IPS-20b (cell line): Measurements from ENCODE around the gene NSUN5.
"Not testable (repeated sequence)": the region's sequence is repeated elsewhere in the genome, so short reads cannot be mapped to it uniquely, and the experiment has no call there.

ENCODE experiments used
- H3K27ac ChIP-seq: one replicate; pipeline ENCODE4 v1.5.1; 2013; ENCODE audit warnings: low read length
- H3K27me3 ChIP-seq: 2 replicates; pipeline ENCODE4 v1.6.1; 2013; ENCODE audit warnings: mild to moderate bottlenecking, low read length, inconsistent platforms; ENCODE audit not compliant: insufficient read depth
- H3K36me3 ChIP-seq: 2 replicates; pipeline ENCODE4 v1.6.1; 2013; ENCODE audit warnings: low read depth, mild to moderate bottlenecking, inconsistent platforms, low read length, moderate library complexity; ENCODE audit not compliant: insufficient read depth
- H3K4me1 ChIP-seq: 2 replicates; pipeline ENCODE4 v1.6.1; 2013; ENCODE audit warnings: mild to moderate bottlenecking, control low read depth, inconsistent platforms, low read length, moderate library complexity; ENCODE audit not compliant: insufficient read depth
- H3K4me3 ChIP-seq: 2 replicates; pipeline ENCODE4 v1.5.1; 2013; ENCODE audit warnings: mild to moderate bottlenecking, low read length, inconsistent platforms
- H3K9ac ChIP-seq: 2 replicates; pipeline ENCODE4 v1.6.1; 2013; ENCODE audit warnings: low read depth, mild to moderate bottlenecking, inconsistent platforms, low read length, moderate library complexity
- H3K9me3 ChIP-seq: 2 replicates; pipeline ENCODE4 v1.6.1; 2013; ENCODE audit warnings: mild to moderate bottlenecking, low read depth, low read length, inconsistent platforms; ENCODE audit not compliant: insufficient read depth

The NSUN5 gene

DNA sequence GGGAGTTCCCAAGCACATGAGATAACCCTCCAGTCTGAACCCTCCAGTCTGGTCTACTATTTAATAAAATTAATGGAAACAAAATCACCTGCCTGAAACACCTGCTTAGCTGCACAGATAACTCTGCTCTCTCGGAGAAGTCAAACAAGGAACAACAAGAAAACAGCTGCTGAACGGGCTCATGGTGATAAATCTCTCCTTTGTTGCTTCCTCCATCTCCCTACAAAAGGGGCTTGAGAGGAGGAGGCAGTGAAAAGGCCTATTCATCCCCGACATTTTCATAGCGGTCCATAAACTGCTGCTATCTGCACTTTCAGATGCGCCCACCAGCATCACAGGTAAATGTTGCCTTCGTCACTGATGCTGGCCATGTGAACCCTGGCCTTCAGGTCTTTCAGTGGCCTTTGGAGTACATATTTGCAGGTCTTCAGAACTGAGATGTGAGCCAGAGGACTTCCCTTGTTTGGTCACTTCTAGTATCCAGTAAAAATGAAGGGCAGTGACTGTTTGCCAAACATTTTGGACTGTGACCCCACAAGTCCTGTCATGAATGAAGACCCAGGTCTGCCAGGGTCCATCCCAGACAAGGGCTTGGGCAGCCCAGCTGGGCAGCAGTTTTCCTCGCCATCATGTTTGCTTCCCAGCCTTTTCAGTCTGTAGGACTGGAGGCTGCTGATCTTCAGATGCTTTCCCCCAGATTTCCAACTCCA, 35.2 kb upstream of the NSUN5 start:
- Histone ChIP-seq H3K4me1 (peaks cover 12% of the 10 kb centered on the region; the same call in 1 of the 2 replicates), H3K36me3 (no peaks in the 10 kb centered on the region), H3K4me3 (no peak overlapping the region), H3K27me3 (no peaks in the 10 kb centered on the region), H3K9ac (no peak overlapping the region), H3K9me3 (no peaks in the 10 kb centered on the region), H3K27ac (no peak overlapping the region)

DNA sequence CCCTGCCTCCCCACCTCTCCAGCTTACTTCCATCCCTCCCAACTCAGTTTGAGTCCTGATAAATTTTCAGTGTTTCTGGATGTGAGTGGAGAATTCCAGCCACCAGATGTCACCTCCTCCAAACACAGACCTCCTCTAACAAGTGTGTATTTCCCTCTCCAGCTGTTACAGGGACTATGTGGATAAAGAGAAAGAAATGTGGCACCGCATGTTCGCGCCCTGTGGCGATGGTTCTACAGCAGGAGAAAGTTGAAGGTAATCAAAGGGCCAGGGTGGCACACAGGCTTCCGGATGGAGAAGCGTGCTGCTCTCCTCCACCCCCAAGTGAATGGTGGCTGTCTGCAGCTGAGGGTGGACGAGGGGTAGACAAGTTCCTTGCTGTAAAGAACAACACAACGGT, 34.0 kb upstream of the NSUN5 start:
- Histone ChIP-seq H3K4me1 (peaks cover 12% of the 10 kb centered on the region; the same call in 1 of the 2 replicates), H3K9me3 (no peaks in the 10 kb centered on the region), H3K36me3 (no peaks in the 10 kb centered on the region), H3K4me3 (no peak overlapping the region), H3K9ac (no peak overlapping the region), H3K27ac (no peak overlapping the region), H3K27me3 (no peaks in the 10 kb centered on the region)

DNA sequence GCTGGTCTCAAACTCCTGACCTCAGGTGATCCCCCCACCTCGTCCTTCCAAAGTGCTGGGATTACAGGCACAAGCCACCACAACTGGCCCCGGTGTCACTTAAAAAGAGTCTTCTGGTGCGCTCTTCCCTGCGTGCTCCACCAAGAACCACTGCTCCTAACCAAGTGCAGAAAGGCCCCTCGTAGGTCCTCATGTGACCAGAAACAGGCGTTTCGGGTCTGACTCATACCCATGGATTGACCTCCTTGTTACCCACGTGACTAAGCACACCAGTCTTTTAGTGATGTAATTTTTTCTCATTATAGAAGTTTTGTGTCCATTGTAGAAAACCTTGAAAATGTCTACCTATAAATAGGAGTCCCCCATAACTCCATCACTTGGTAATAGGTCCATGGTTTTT, 33.3 kb upstream of the NSUN5 start:
- H3K36me3 ChIP-seq, result no peaks in the 10 kb centered on the region
- H3K4me3 ChIP-seq, result no peak overlapping the region
- H3K9ac ChIP-seq, result no peak overlapping the region
- no peaks in the 10 kb centered on the region for H3K27me3 ChIP-seq
- peaks cover 12% of the 10 kb centered on the region; the same call in 1 of the 2 replicates for H3K4me1 ChIP-seq
- H3K27ac ChIP-seq, result no peak overlapping the region
- no peaks in the 10 kb centered on the region for H3K9me3 ChIP-seq

DNA sequence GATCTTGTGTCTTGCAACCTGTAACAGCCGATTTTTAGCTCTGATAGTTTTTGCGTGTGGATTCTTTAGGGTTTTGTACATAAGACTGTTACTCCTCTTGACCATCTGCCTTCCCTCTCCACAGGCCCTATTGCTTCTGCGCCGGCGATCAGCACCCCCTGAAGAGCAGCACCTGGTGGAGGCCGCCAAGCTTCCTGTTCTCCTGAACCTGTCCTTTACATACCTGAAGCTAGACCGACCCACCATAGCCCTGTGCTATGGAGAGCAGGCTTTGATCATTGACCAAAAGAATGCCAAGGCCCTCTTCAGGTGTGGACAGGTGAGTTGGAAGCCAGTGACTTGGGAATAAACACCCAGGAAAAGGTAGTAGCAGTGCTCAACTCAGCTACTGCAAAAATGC, 31.9 kb upstream of the NSUN5 start:
- Histone ChIP-seq H3K4me3 (no peak overlapping the region), H3K27ac (no peak overlapping the region), H3K9me3 (no peaks in the 10 kb centered on the region), H3K27me3 (no peaks in the 10 kb centered on the region), H3K36me3 (no peaks in the 10 kb centered on the region), H3K9ac (no peak overlapping the region), H3K4me1 (peaks cover 9% of the 10 kb centered on the region; the same call in 1 of the 2 replicates)

DNA sequence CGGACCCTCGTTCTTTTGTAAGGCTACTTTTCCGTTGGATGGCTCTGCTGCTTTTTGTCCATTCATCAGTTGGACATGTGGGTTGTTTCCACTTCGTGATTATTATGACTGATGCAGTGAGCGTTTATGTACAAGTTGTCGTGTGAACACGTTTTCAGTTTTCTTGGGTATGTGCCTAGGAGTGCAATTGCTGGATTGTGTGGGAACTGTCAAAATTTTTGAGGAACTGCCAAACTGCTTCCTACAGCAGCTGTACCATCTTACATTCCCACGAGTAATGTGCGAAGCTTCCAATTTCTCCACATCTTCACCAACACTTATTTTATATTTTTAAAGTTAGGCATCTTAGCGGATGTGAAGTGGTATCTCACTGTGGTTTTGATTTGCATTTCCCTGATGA, 29.7 kb upstream of the NSUN5 start:
- Histone ChIP-seq H3K9me3 (no peaks in the 10 kb centered on the region), H3K4me1 (peaks cover 8% of the 10 kb centered on the region; the same call in 1 of the 2 replicates), H3K4me3 (no peak overlapping the region), H3K9ac (no peak overlapping the region), H3K27ac (no peak overlapping the region), H3K27me3 (no peaks in the 10 kb centered on the region), H3K36me3 (no peaks in the 10 kb centered on the region)

DNA sequence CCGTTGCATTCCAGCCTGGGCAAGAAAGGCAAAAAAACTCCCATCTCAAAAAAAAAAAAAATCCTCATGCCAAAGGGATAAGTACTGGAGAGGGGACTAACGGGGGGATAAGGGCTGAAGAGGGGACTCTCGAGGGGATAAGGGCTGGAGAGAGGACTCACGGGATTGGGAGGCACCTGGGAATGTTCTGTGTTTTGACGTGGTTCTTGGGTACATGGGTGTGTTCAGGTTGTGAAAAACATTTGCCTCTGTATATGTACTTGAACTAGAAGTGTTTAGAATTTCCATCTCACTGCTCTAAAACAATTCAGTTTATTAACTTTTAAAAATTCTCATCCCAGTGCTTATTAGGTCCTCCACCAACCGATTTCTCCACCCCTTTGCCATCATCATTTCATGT, 23.8 kb upstream of the NSUN5 start:
- H3K9me3 ChIP-seq, result no peaks in the 10 kb centered on the region
- H3K36me3 ChIP-seq, result no peaks in the 10 kb centered on the region
- no peak overlapping the region for H3K27ac ChIP-seq
- no peaks in the 10 kb centered on the region for H3K27me3 ChIP-seq
- H3K9ac ChIP-seq, result no peak overlapping the region
- H3K4me1 ChIP-seq, result peaks cover 9% of the 10 kb centered on the region
- no peak overlapping the region for H3K4me3 ChIP-seq

DNA sequence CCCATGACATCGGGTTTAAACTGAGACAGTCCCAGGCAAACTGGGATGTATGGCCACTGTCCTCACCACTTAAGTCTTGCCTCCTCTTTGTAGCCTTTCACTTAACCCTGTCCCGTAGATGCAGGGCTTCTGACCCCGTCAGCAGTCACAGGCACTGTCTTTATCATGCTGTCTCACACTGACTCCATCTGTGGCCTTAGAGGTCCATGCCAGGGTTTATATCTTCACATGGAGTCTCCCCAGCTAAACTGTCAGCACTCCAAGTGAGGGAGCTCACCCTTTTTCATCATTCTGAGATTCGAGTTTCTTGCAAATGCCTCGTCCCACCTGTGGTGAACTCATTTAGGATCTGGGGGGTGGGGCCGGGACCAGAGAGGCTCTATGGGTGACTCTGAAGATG, 22.1 kb upstream of the NSUN5 start:
- no peaks in the 10 kb centered on the region for H3K36me3 ChIP-seq
- H3K9ac ChIP-seq, result no peak overlapping the region
- H3K4me1 ChIP-seq, result peaks cover 9% of the 10 kb centered on the region
- H3K9me3 ChIP-seq, result no peaks in the 10 kb centered on the region
- no peak overlapping the region for H3K27ac ChIP-seq
- H3K27me3 ChIP-seq, result no peaks in the 10 kb centered on the region
- no peak overlapping the region for H3K4me3 ChIP-seq

DNA sequence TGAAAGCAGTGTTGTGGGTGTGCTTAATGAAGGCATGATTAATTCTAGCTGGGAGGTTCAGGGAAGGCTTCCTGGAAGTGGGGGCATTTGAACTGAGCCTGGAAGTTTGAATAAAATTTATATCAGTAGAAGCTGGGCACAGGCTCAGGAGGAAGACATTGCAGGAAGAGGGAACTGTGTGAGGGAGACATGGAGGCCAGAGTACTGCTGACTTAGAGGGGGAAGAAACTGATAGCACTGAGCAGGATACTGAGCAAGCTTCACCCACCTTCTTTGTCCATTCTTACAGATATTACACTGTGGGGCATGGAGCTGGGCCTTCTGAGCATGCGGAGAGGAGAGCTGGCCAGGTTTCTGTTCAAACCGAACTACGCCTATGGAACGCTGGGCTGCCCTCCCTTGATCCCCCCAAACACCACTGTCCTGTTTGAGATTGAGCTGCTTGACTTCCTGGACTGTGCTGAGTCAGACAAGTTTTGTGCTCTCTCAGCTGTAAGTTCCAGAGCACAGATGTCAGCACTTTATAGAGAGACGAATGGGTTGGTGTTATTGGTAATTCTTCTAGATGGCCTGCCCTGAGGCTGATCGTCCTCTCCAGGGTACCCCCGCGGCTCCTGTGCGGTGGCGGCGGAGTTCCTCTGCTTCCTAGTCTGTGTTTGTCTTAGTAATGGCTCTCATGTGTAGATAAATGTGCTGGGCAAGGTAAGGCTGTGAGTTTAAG, 21.4 kb upstream of the NSUN5 start:
- peaks cover 9% of the 10 kb centered on the region for H3K4me1 ChIP-seq
- H3K27ac ChIP-seq, result no peak overlapping the region
- H3K9me3 ChIP-seq, result no peaks in the 10 kb centered on the region
- H3K4me3 ChIP-seq, result no peak overlapping the region
- H3K9ac ChIP-seq, result no peak overlapping the region; the same call in 1 of the 2 replicates
- H3K27me3 ChIP-seq, result no peaks in the 10 kb centered on the region; the same call in 1 of the 2 replicates
- H3K36me3 ChIP-seq, result no peaks in the 10 kb centered on the region

DNA sequence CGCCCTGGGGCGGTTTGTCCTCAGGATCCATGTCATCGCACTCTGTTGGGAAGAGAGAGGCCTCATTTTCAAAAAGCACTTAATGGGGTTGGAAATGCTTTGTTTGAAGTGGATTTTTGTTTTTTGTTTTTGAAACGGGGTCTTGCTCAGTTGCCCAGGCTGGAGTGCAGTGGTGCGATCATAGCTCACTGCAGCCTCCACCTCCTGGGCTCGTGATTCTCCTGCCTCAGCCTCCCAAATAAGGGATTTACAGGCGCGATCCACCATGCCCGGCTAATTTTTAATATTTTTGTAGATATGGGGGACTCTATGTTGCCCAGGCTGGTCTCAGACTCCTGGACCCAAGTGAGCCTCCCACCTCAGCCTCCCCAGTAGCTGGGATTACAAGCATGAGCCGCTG, 20.1 kb upstream of the NSUN5 start:
- H3K9me3 ChIP-seq, result no peaks in the 10 kb centered on the region
- no peak overlapping the region for H3K4me3 ChIP-seq
- peaks cover 9% of the 10 kb centered on the region for H3K4me1 ChIP-seq
- no peak overlapping the region for H3K9ac ChIP-seq
- H3K27ac ChIP-seq, result no peak overlapping the region
- H3K27me3 ChIP-seq, result peaks cover 5% of the 10 kb centered on the region
- no peaks in the 10 kb centered on the region for H3K36me3 ChIP-seq

DNA sequence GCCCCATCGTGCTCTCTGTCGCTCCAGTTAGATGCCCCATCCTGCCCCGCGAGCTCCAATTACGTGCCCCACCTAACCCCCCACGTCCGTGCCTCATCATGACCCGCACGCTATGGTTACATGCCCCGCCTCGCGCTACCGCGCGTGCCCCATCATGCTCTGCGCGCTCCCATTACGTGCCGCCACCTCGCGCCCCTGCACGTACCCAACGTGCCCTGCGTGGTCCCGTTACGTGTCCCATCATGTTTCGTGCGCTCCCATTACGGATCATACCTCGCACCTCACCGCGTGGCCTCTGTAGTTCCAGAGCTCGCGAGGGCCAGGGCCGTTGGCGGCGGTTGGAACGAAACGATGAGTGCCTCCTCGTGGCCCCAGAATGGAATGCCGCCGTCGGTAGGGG, 19.3 kb upstream of the NSUN5 start, which contains the start of the genes FKBP6 and TRIM50:
FKBP6 (plus strand) TSS at position 240 of the 400 bp plus-strand sequence. CDS start 268 bp downstream, outside the sequence.
TRIM50 (minus strand) TSS at position 161 of the 400 bp plus-strand sequence. CDS start 3,295 bp downstream, outside the sequence.
- not testable (repeated sequence) for H3K36me3 ChIP-seq, H3K9ac ChIP-seq

DNA sequence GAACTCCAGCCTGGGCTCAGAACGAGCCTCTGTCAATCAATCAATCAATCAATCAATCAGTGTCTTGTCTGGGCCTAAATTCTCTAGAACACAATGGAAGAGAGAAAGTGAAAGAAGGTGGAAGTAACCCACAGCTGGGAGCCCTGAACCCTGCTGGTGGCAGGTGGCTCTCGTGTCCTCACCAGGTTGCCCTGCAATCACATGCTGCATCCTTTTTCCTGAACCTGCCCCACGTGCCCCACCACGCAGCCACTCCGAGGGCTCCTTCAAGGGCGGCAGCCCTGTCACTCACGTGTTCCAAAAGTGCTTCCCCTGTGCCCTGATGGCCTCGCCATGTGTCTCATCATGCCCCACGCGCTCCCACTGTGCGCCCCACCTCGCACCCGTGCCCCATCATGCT, 18.8 kb upstream of the NSUN5 start:
- H3K9ac ChIP-seq, H3K9me3 ChIP-seq, H3K27ac ChIP-seq, H3K36me3 ChIP-seq, H3K4me3 ChIP-seq, H3K4me1 ChIP-seq, H3K27me3 ChIP-seq: not testable (repeated sequence)

More for the DNA sequence above, 19.3 kb upstream of the NSUN5 start, which contains the start of the genes FKBP6 and TRIM50:
- H3K27me3 ChIP-seq, H3K4me3 ChIP-seq, H3K27ac ChIP-seq, H3K9me3 ChIP-seq, H3K4me1 ChIP-seq: not testable (repeated sequence)

DNA sequence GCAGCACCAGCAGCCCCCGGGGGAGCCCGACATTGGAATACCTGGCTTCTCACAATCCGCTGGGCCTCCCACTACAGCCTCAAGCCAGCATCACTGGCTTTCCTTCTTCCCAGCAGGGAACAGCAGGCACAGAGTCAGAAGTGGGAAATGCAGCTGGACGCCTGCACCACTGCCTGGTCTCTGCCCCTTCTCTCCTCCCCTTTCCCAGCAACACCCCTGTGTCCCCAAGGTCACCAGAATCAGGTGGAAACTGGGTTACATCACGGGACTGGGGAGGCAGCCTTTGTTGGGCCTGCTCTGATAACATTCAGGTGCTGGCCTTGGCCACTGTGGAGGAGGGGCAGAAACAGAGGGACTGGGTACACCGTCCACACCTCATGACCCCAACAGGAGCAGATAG, 16.8 kb upstream of the NSUN5 start:
- not testable (repeated sequence) for H3K4me1 ChIP-seq, H3K9me3 ChIP-seq, H3K4me3 ChIP-seq, H3K27ac ChIP-seq, H3K36me3 ChIP-seq, H3K9ac ChIP-seq, H3K27me3 ChIP-seq
